WERI-Rb-1 (cell line): ENCODE data around the gene VSIG10L2.

Experiments
- DNase-seq: peaks from one replicate; pipeline ENCODE4 v3.0.0-alpha.2; 2020
- H3K27ac ChIP-seq: fragments of 250-450 bp; sonication (Bioruptor Pico); 2 replicates; pipeline ENCODE4 v1.5.1; 2020; ENCODE audit warnings: mild to moderate bottlenecking, moderate library complexity
- H3K27me3 ChIP-seq: fragments of 250-450 bp; sonication (Bioruptor Pico); 2 replicates; pipeline ENCODE4 v1.5.1; 2021; ENCODE audit warnings: mild to moderate bottlenecking, low read depth, moderate library complexity; ENCODE audit not compliant: insufficient read depth, severe bottlenecking
- H3K36me3 ChIP-seq: fragments of 250-450 bp; sonication (Bioruptor Pico); 2 replicates; pipeline ENCODE4 v1.5.1; 2020; ENCODE audit warnings: mild to moderate bottlenecking, moderate library complexity
- H3K4me3 ChIP-seq: 2 replicates; pipeline ENCODE4 v1.5.1; 2011; ENCODE audit warnings: low read depth, mild to moderate bottlenecking, control low read depth, low read length
- H3K9me3 ChIP-seq: fragments of 250-450 bp; sonication (Bioruptor Pico); 2 replicates; pipeline ENCODE4 v1.5.1; 2021; ENCODE audit warnings: mild to moderate bottlenecking, moderate library complexity; ENCODE audit not compliant: severe bottlenecking
- TF ChIP-seq, protein P1 (sequence below): IDR thresholded peaks from 2 replicates; pipeline ENCODE4 v1.5.1; 2011; ENCODE audit warnings: low read depth, mild to moderate bottlenecking, control low read depth, inconsistent platforms, low read length

Gene VSIG10L2

GRCh38 chr11:125945797-125946520 lies at the start of gene VSIG10L2:
VSIG10L2 (plus strand) TSS chr11:125946044; CDS start chr11:125946056, 12 bp downstream.
- Histone ChIP-seq H3K27me3 (no peaks in the 10 kb centered on the region), H3K9me3 (no peaks in the 10 kb centered on the region), H3K27ac (no peak within 1 kb of the TSS), H3K4me3 (no peak within 1 kb of the TSS), H3K36me3 (no peaks in the 10 kb centered on the region)
- TF ChIP-seq, protein P1, sequence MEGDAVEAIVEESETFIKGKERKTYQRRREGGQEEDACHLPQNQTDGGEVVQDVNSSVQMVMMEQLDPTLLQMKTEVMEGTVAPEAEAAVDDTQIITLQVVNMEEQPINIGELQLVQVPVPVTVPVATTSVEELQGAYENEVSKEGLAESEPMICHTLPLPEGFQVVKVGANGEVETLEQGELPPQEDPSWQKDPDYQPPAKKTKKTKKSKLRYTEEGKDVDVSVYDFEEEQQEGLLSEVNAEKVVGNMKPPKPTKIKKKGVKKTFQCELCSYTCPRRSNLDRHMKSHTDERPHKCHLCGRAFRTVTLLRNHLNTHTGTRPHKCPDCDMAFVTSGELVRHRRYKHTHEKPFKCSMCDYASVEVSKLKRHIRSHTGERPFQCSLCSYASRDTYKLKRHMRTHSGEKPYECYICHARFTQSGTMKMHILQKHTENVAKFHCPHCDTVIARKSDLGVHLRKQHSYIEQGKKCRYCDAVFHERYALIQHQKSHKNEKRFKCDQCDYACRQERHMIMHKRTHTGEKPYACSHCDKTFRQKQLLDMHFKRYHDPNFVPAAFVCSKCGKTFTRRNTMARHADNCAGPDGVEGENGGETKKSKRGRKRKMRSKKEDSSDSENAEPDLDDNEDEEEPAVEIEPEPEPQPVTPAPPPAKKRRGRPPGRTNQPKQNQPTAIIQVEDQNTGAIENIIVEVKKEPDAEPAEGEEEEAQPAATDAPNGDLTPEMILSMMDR = no peak
- DNase-seq = no peak

DNA sequence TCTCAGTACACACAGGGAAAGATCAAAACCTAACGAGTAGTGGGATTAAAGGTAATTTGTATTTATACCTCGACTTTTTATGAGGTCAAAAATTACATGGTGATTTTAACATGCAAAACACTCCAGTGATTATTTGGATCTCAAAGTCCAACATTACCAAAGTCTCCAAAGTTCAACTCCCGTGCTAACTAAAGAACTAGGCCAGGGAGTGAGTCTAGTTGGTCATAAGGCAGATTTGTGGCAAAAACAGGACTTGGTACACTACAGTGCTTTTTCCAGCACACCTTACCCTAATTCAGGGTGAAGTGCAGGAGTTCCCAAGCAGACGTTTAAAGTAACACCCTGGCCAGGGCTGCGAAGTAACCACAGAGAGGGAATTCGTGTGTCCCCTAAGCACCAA lies 44.0 kb upstream of the VSIG10L2 start:
- DNase-seq = no peak
- Histone ChIP-seq H3K36me3 (peaks cover 7% of the 10 kb centered on the region), H3K9me3 (no peaks in the 10 kb centered on the region), H3K27me3 (no peaks in the 10 kb centered on the region), H3K27ac (no peak overlapping the region), H3K4me3 (no peak overlapping the region)
- TF ChIP-seq, protein P1 = no peak

DNA sequence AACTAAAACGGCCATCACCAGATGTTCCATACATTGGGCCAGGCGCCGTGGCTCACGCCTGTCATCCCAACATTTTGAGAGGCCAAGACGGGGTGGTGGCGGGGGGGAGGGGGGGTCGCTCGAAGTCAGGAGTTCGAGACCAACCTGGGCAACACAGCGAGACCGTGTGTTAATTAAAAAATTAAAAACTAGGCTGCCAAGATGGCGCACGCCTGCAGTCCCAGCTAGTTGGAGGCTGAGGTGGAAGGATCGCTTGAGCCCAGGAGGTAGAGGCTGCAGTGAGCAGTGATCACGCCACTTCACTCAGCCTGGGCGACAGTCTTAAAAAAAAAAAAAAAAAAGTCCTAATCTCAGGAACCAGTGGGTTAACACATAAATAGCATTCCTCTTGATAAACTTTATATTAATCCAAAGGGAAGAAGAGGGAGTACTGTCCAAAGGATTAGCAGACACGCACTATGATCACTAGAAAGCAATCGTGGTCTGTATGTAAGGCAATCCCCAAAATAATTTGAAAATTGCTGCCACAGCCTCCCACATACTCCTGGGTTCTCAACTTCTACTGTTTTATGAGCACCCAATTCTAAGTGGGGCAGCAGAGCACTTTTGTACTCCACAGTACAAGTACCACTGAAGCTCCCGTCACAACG lies 43.4 kb upstream of the VSIG10L2 start:
- Histone ChIP-seq H3K27me3 (no peaks in the 10 kb centered on the region), H3K4me3 (peak overlapping the region; percentile 87), H3K27ac (peak overlapping the region; percentile 69), H3K36me3 (peaks cover 7% of the 10 kb centered on the region), H3K9me3 (no peaks in the 10 kb centered on the region)
- TF ChIP-seq, protein P1 = no peak
- DNase-seq = no peak

DNA sequence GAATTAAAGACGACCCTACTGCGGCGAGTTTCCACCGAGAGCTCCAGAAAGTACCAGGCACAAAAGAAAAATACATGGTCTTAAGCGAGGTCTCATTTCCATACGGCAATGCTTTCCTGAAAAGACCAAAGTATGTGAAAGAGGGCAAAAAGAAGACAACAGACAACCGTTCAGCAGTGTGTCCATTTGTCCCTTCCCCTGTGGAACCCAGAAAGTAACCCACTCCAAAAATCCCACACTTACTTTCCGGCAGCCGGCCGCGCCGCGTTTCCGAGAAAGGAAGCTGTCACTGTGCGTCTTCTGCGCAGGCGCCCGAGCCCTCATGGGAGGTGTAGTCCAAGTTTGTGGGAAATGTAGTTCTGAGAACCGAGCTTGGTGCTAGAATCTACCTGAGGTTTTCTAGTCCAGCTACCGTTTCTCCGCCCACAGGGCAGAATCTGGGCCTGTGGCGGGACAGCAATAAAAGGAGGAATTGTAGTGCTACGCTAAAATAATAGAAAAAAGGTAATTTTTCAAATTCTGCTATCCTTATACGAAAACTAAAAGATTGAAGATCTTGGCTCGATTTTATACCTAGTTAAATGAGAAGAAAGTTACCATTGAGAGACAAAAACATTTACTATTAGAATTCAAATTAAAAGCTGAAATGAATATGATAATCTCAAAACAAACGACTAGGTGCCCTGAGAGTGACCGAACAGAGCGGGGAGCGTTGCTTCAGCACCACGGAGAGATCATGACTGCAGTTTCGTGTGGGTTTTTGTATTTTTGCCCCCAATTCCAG lies 42.7 kb upstream of the VSIG10L2 start, which contains the start of gene PUS3:
Gene PUS3 (minus strand): TSS at position 280 of the 784 bp plus-strand sequence. CDS start 6,922 bp downstream, outside the sequence.
- Histone ChIP-seq H3K4me3 (peak within 1 kb of the TSS; percentile 87), H3K36me3 (peaks cover 7% of the 10 kb centered on the region), H3K27ac (peak within 1 kb of the TSS; percentile 69), H3K9me3 (no peaks in the 10 kb centered on the region), H3K27me3 (no peaks in the 10 kb centered on the region)
- peak; percentile 93 for DNase-seq
- TF ChIP-seq, protein P1 = no peak

- Histone ChIP-seq H3K36me3 (peaks cover 7% of the 10 kb centered on the region), H3K9me3 (no peaks in the 10 kb centered on the region), H3K27me3 (no peaks in the 10 kb centered on the region), H3K27ac (no peak within 1 kb of the TSS; the same call in 1 of the 2 replicates), H3K4me3 (peak within 1 kb of the TSS; percentile 87)
- TF ChIP-seq, protein P1 = no peak
- DNase-seq = no peak
Observed at GRCh38 chr11:125903711-125904659, 41.9 kb upstream of the VSIG10L2 start, which contains the start of gene DDX25. DDX25 (plus strand) TSS chr11:125904508; CDS start chr11:125904518, 10 bp downstream.
